HG02852 (cell line): Measurements from ENCODE around the gene HESX1.
A peak's percentile ranks its signal among the peaks of the same experiment; 100 is the strongest.

ENCODE experiments used
- ATAC-seq: cut with Tn5 transposase; IDR thresholded peaks from one replicate; pipeline ENCODE4 v1.9.1; 2021; ENCODE audit warnings: mild to moderate bottlenecking, moderate library complexity; ENCODE audit not compliant: unreplicated experiment

HESX1 gene

DNA sequence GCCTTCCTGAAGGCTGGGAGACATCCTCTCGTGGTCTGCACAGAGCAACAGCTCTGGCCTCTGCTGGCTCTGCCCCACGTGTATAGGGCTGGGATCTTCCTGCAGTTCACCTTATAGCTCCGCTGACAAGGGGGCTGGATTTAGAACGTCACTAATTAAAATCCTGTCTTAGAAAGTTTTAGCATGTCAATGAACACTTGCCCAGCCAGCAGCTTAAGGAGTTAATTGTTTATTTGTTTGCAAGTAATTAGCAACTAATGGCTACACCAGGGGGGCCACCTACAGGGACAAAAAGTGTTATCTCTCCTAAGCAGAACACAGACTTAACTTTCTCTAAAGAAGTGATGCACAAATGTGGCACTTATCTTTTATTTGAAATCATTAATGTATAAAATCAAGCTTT lies at the start of gene HESX1:
Gene HESX1 (minus strand): TSS at position 84 of the 403 bp plus-strand sequence. CDS start 60 bp downstream, at position 24.
- ATAC-seq, result no peak

DNA sequence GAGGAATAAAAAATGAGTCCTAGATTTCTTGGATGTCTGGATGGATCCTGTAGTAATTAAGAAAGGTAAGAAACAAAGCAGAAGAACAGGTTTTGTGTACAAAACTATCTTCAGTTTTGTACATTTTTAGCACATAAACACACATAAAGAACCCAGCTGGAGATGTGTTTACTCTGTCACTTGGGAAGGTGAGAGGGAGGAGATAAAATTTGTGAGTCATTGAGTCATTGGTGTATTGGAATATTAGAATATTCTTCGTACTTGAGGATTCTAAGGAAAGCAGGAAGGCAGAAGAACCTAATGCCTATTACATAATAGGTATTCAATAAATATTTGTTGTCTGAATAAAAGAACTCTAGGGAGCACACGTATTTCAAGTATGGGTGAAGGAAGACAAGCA lies 45.2 kb upstream of the HESX1 start:
- ATAC-seq, result no peak

DNA sequence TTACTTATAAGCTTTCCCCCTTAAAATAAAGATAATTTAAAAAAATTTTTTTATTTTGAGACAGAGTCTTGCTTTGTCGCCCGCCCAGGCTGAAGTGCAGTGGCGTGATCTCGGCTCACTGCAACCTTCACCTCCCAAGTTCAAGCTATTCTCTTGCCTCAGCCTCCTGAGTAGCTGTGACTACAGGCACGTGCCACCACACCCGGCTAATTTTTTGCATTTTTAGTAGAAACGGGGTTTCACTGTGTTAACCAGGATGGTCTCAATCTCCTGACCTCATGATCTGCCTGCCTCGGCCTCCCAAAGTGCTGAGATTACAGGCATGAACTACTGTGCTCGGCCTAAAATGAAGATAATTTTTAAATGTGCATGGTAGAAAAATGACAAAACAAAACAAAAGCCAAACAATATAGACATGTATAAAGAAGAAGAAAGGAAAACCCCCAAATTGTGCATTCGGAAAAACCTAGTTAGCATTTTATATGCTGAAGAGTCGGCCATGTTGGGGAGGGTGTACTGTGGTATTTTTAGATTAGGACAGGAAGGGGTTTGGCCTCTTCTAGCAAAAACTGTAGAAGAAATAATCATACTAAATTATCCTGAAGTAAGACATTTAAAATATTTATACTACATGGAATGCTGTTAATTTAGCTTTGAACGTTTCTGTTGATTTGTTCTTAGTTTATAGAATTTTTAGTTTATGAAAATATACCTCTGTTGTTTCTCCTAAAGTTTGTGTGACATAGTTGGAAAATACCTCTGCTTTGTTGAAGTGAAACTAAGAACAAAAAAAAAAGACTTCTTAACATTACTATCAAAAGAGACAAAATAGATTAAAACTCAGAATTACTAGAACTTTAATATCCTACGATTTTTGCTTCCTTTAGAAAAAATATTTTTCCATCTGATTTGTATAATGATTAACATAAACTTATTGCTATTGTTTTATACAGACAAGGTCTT lies 35.1 kb upstream of the HESX1 start:
- ATAC-seq, result no peak

DNA sequence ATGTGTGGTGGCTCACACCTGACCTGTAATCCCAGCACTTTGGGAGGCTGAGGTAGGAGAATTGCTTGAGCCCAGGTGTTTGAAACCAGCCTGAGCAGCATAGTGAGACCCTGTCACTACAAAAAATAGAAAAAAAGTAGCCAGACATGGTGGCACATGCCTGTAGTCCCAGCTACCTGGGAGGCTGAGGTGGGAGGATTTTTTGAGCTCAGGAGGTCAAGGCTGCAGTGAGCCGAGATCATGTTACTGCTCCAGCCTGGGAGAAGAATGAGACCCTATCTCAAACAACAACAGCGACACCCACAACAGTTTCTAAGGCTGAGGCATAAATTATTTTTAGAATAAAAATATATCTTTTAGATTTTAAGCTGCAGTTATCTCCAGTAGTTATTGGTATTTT lies 34.0 kb upstream of the HESX1 start:
- no peak for ATAC-seq

DNA sequence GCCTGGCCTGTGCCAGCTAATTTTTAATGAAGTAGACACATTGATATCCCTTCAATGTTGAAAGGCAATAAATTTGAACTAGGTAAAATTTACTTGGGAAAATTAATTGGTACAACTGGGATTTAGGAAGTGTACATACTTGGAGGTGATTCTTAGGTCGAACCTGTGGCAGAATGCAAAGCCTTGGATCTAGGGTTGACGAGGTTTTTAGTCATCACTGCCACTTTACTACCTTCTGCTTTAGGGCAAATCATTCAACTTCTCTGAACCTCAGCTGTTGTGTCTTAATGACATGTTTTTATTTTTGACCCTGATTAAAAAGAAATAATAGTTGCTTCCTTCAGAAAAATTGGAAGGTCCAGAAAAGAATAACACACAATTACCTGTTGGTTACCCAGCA lies 30.2 kb upstream of the HESX1 start:
- ATAC-seq, result no peak

DNA sequence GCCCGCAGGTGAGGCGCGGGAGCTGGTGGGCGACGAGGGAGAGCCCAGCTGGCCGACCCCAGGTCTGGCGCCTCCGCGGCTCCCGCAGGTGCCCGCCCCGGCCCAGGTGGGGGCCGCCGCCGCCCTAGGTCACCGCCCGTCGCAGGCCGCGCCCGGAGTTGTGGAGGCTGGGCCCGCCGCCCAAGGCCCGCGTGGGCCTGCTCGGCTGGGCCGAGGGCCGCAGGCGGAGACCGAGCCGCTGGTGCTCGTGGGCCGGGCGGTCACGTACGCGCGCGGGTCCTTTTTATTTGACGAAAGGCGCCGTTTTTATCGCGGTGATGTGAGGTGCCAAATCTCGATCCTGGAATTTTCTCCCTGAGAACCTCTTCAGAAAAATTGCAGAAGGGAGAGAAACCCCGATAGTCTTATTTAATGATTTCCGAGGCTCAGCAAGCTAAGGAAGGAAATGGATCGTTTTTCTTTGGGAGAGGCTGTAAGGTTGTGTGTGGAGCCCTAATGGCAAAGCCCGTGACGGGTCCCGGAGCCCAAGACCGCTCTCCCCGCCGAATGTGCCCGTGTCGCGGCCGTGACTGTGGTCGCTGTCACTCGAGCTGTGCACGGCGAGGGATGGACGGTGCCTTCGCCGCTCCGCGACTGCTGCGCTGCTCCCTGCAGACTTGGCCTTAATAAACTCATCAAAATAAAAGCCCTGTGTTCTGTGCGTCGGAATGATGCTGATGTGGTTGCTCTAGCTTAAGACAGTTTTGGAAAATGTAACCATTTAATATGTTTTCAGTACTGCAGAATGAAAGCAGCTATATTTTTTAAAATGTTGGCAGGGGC lies 28.4 kb upstream of the HESX1 start:
- ATAC-seq, result peak; percentile 46

DNA sequence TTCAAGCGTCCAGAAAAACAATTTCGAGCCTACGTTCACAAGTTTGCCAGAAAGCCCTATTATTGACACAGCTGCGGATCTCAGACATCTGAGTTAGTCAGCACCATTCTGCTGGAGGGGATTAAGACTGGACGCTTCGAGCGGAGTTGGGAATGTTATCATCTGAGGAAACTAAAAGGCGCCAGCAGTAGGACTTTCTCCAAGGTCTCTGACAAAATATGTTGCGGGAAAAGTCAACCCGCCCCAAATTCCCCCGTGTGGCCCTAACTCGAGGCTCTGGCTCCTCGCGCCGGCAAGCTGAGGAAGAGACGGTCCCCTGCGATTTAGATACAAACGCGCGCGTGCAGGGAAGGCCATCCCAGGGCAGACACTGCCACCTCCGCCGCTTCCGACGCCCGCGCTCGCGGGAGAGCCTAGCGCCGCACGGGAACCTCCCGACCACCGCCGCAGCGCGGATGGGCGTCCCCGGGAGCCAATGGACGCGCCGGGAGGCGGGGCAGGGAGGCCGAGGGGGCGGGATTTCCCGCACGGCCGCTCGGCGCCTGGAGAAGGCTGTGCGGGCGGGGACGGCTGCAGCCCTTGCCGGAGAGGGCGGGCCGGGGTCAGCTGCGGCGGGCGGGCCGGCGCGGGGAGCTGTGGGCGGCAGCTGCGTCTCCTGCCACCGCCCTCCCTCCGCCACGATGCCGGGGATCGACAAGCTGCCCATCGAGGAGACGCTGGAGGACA lies 27.6 kb upstream of the HESX1 start, which contains the start of gene APPL1:
Gene APPL1 (plus strand): TSS at position 526 of the 726 bp plus-strand sequence. CDS start 155 bp downstream, at position 681.
- ATAC-seq, result peak; percentile 89

DNA sequence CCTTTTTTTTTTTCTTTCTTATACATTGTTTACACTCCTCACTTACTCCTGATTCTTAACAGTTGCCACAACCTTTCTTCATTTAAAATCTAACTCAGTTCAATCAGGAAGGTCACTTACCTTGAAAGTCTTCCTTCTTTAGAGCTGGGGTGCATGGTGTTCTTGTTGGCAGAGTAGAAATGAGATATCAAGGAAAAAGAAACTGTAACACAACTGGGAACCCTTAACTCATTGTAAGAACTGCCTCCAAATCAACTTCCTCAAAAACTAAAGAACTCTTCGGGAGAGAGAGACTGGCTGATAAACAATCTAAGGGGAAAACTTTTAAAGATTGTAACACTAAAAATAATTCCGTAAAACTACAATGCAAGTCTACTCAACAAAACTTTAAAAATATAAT lies 26.4 kb upstream of the HESX1 start:
- ATAC-seq, result no peak

DNA sequence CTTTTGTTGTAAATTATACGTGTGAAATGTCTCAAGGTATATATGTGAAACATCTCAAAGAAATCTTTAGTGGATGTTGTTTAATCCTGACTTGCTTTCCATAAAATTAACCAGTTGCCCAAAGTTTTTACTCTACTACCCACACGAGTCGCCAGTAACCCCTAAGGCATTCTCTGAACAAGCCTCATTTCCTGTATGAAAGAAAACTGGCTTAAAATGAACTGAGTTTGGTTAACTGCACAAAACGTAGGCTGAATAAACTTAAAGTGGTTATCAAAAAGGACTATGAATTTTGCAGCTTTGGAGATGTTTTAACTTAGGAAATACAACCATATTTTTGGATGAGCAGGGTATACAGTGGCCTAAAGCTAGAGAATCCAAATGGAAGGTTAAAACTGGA lies 25.1 kb upstream of the HESX1 start:
- ATAC-seq, result no peak

DNA sequence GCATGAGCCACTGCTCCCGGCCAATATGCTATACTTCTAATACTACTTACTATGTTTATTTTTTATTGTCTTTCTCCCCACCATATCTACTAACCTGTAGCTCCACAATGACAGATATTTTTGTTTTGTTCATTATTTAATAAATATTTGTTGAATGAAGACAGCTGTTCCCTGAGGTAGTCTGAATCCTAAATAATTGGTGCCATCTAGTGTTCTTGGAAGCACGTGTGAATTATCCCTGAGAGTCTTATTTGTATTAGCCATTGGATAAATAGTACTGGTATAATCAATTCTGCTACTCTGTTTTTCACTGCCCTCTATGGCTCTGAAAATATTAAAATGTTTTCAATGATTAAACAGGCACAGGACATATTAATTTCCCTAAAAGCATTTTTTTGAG lies 22.1 kb upstream of the HESX1 start:
- no peak for ATAC-seq

DNA sequence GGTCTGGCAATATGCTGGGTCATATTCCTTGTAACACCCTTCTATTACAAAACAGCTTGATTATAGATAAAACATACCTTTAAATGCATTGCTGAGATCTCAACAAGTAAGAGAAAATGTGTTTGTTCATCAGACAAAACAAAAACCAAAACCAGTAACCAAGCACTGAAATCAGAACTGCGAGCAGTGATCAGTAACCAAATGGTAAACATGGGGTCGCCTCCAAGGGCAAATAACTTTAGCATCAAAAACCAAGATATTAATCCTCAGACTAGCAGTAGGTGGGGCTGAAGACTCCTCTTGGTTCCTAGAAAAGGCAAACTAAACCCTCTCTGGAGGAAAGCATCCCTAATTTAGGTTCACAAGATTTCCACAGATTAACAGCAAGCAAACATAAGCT lies 6.6 kb upstream of the HESX1 start:
- ATAC-seq, result no peak

DNA sequence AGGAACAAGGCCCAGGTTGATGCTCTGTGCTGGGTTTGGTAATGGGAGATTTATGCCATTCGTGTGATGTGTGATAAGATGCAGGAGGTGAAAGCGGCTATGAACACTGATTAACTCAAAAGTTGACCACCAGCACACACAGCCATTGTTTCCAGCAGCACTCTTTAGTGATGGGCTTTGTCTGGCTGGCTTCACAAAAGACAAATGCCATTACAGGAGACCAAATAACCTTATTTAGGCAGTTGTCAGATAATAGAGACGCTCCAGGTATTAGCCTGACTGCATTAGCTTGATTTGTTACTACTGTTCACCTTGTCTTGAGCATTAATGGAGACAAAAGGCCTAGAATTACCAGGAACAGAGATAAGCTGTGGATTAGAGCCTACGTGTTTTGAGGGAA lies 5.1 kb downstream of the HESX1 start:
- ATAC-seq, result no peak

DNA sequence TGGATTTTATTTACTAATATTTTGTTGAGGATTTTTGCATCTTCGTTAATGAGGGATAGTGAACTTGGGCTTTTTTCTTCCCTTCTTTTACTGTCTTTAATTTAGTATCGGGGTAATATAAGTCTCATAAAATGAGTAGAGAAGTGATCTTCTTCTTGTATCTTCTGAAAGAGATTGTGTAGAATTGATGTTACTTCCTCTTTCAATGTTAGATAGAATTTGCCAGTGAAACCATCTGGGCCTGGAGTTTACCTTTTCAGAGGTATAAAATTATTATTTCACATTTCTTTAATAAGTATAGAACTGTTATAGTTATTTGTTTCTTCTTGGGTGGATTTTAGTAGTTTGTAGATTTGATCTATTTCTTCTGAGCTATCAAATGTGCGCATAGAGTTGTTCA lies 7.8 kb downstream of the HESX1 start:
- no peak for ATAC-seq

DNA sequence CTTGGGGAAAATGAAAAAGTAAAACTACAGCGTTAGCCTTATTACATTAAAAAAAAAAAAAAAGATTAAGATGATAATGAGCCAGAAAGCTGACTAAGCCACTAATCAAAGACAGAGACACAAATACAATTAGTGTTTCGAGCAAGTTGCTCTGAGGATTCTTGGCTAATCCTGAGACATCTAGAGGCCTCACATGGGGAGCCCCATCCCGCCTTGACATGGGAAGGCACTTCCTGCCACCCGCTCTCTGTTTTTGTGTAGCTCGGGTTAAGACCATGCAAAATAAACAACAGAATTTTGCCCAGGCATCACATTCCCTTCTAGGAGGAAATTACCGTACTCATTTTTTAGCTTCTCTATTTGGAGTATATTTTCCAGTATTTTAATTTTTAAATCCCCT lies 15.3 kb downstream of the HESX1 start:
- ATAC-seq, result no peak

DNA sequence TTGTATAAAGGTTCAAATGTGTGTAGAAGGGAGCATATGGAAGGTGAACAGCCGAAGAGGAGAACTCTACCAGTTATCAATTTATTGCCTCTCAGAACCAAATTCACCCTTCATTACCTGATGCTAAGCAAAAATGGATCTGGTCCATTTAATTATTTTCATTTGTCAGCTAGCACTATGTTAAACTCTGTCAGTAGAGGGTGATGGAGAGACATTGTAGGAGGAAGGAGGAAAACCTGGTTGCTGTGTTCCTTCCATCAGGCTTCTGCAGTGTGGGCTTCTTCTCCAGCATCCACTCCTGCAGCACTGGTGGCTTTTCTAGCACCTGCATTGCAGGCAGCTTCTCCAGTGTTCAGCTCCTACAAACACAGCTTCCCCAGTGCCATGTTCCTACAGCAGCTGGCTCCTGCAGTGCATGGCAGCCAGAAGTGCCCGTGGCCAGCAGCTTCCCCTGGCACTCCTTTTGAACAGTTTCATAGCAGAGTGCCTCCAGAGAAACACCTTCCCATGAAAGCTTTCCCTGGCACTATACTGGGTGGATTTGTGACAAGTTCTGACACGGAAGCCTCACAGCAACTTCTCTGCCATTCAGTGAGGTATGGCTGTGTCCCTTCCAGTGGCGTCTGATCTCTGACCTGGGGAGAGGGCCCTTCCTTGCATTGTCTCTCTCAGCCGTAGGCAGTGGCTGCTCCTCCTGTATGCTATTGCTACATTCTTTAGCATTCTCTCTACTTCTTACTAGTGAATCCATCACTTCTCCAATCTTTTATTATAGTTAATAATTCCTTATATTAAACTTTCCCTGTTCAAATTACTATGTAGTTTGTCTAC lies 20.0 kb downstream of the HESX1 start:
- no peak for ATAC-seq

DNA sequence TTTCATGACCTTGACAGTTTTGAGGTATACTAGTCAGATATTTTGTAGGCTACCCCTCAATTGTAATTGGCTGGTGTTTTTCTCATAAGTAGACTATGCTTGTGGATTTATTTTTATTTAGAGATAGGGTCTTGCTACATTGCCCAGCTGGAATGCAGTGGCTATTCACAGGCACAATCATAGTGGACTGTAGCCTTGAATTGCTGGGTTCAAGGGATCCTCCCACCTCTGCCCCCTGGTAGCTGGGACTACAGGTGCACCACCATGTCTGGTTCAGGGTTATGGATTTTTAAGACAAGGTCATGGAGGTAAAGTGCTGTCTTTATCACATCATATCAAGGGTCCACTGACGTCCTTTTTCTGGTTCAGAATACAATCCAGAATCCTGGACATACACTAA lies 23.7 kb downstream of the HESX1 start:
- ATAC-seq, result no peak

DNA sequence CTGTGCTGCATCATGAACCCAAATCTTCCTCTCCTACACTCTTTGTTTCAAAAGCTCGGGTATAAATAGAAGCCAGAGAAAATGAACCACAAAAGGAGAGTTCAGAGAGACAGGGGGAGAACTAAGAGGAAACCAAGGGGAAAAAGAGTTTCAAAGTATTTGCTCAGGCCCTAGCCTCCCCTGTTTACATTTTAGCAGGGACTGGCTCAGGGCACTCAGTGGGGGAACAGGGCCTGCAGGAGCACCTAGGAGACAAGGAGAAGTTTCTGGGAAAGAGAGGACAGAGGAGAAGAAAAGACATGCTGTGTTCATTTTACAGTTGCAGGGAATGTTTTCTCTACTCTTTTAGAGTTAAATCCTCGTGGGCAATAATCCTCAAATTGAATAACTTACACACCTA lies 26.1 kb downstream of the HESX1 start:
- no peak for ATAC-seq

DNA sequence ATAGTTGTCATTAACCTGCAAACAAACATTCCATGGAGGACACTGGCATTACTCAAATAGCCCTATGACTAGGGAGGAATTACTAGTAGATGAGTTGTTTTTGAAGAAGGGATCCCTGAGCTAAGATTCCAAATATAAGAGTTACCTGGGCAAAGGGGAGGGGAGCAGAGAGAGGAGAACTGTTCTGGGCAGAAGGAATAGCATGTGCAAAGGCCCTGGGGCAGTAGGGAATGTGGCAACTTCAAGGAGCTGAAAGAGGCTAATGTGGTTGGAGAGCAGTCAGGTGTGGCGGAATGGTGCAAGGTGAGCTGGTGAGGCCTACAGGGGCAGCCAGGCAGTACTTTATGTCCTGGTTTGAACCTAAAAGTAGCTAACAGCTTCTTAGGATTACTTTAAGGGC lies 28.8 kb downstream of the HESX1 start:
- no peak for ATAC-seq

DNA sequence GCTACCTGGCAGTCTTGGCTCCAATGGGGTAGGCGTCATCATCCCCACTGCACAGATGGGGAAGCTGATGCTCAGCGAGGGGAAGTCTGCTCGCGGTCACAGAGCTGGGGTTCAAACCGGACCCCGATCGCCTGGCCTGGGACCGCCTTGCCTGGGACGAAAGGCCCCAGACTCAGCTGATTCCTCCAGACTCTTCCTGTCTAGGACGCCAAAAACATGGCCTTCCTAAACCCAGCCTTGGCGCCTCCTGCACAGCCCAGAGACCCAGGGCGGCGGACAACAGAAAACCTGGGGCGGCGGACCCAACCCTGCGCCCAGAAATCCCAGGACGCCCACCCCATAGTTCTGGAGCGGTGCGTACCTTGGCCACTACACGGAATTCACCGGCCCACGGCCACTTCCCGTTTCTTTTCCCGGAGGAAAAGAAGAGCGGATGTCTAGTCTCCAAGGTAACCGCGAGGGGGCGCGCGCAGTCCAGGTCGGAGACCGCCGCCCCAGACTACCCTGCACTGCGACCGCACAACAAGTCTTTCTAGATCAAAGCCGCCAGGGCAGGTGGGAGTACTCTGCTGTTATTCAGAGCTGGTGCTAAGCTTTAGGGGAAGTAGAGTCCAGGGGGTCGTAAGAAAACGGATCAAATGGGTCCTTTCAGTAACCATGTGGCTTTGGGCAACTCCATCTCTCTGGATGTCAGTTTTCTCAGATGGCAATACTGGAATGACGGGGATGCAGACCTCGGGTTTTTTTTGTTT lies 29.7 kb downstream of the HESX1 start:
- peak; percentile 72 for ATAC-seq

DNA sequence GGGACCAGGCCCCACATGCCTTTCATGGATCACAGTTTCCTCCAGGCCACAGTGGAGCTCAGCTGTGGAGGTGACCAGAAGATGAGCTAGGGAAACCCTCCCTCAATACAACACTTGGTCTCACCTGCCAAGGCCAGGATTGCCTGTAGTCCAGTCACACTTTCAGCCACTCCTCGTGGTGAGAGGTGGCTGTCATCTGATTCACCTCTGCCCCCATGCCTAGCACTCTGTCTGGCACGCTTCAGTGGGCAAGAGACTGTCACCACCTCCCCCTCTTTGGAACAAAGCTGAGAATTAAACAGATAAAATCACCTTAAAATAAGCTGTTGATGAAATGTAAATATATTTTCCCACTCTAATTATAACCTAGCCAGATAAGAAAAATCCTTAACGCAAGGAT lies 30.7 kb downstream of the HESX1 start:
- ATAC-seq, result no peak
